Jurkat, Clone E6-1 (cell line): ENCODE measurements around the gene SLC28A3. TPM values are rescaled to one million over a fixed set of nuclear protein-coding genes. Genes with fewer than 3 reads are reported as not detected.
"Not testable (repeated sequence)": the region's sequence is repeated elsewhere in the genome, so short reads cannot be mapped to it uniquely, and the experiment has no call there.

Experiments used
- DNase-seq: peaks from one replicate; pipeline ENCODE4 v3.0.0-alpha.2; 2011; ENCODE audit warnings: low read depth, low spot score
- H3K4me3 ChIP-seq: 2 replicates; pipeline ENCODE4 v1.5.1; 2011; ENCODE audit warnings: mild to moderate bottlenecking, low read length, control low read depth, moderate library complexity
- polyA plus RNA-seq: library from polyadenylated mRNA; unstranded; fragments of >200 nt; gene quantifications from one replicate; pipeline ENCODE4 v1.2.1, GENCODE V29; 2012; ENCODE audit warnings: missing spikeins; ENCODE audit not compliant: insufficient read length, insufficient read depth

The SLC28A3 gene
- not detected for polyA plus RNA-seq

DNA sequence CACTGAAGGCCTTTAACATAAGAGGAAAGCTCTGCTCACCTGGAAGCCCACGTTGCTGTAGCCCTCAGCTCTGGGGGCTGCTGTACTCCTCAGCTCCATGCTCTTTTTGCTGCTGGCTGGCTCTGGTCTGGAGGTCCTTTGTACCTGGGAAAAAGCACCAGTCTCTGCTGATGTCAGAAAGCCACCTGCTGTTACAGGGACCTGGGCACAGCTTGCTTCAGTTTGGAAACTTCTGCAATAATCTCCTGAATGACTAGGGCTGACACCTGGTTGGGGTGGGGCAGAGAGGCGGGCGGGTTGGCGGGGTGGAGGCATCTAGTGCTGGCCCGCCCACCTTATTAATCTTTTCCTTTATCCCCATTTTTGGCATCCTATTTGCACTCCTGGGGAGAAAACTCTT is at the start of gene SLC28A3:
SLC28A3 (minus strand) TSS at position 224 of the 400 bp plus-strand sequence; CDS start at position 99, 125 bp downstream.
- H3K4me3 ChIP-seq = no peak within 1 kb of the TSS
- DNase-seq = no peak

- not testable (repeated sequence) for DNase-seq, H3K4me3 ChIP-seq
These were observed 49.7 kb upstream of the SLC28A3 start for GRCh38 chr9:84390254-84390653.

GRCh38 chr9:84387821-84388220 is 47.3 kb upstream of the SLC28A3 start:
- H3K4me3 ChIP-seq = no peak overlapping the region
- DNase-seq = no peak

DNA sequence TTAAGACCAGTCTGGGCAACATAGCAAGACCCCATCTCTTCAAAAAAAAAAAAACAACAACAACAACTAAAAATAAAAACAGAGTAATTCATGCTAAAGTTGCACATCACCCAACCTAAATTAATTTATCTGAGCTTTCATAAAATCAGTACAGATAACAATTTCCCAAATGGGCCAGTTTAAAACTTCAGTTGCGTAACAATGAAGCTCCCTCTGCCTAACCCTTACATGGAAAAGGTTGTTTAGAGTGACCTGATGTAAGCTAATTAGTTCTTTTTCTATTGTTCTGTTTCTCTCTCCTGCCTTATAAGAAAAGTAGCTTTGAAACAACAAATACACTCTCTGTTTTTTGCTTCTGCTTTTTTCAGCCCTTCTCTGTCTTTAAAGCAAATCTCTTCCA is 46.2 kb upstream of the SLC28A3 start:
- H3K4me3 ChIP-seq = no peak overlapping the region
- no peak for DNase-seq

GRCh38 chr9:84385386-84386040 is 45.0 kb upstream of the SLC28A3 start:
- DNase-seq = no peak
- no peak overlapping the region for H3K4me3 ChIP-seq

DNA sequence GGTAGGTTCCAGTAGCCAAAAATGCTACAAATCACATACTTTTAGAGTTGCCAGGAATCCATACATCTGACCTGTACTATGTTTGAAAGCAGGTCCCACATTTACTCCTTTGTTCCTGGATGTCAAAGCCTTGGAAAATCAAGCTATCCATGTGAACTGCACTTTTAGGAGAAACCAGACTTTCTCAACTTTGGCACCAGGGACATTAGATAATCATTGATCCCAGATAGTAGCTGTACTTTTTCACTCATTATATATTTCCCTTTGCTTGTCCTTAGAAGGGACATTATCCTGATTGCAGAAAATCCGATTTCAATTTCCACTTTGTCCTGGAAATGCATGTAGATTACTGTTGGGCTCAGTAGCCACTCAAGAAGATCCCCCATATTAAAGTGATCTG is 44.1 kb upstream of the SLC28A3 start:
- DNase-seq = no peak
- H3K4me3 ChIP-seq = no peak overlapping the region

GRCh38 chr9:84383178-84383577 is 42.6 kb upstream of the SLC28A3 start:
- DNase-seq = no peak
- H3K4me3 ChIP-seq = no peak overlapping the region

- DNase-seq = no peak
- H3K4me3 ChIP-seq = no peak overlapping the region
These were observed 42.2 kb upstream of the SLC28A3 start for GRCh38 chr9:84382720-84383119.

DNA sequence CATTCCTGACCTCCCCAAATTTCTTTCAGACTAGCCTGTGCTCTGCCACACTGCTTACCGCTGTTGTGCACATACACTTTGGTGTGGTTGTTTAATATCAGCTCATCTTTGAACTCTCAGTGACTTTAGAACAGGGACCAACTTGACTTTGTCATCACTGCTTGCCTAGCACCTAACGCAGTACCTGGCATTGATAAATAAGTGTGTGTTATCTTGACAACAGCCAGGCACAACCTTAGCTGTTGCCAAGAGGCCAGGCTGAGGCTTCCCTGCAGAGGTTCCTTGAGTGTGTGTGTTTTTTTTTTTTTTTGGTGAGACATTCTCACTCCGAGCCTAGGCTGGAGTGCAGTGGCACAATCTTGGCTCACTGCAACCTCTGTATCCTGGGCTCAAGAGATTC is 41.0 kb upstream of the SLC28A3 start:
- no peak overlapping the region for H3K4me3 ChIP-seq
- DNase-seq = no peak

DNA sequence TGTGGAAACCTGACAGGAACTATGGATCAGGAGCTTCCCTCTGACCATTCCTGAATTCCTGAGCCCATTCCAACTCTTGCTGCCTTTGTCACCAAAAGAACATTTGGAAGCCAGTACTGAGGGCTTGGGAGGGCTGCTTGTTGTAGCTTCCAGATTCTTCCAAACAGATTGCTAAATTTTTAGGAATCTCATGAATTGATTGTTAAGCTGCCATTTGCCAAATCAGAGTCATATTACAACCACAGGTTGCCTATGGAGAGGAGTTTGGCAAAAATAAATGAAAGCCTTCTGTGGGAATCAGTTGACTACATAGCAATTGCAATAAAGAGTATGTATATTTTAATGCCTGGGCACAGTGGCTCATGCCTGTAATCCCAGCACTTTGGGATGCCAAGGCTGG is 39.2 kb upstream of the SLC28A3 start:
- H3K4me3 ChIP-seq = no peak overlapping the region
- DNase-seq = no peak

DNA sequence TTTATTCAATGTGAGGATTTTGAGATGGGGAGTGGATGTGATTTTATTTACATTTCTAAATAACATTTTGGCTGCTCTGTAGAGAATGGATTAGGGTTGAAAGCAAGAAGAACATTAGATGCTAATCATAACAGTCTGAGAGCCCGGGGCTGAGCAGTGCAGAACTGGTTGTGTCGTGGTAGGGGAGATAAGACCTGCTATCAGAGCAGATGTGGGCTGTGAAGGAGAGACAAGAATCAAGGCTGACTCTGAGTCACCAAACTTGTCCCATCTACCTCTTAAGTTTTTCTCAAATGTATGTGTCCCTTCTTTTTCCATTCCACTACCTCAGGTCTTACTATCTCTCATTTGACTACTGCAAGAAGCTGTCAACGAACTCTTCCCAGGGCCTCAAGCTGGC is 35.4 kb upstream of the SLC28A3 start:
- no peak for DNase-seq
- no peak overlapping the region for H3K4me3 ChIP-seq

DNA sequence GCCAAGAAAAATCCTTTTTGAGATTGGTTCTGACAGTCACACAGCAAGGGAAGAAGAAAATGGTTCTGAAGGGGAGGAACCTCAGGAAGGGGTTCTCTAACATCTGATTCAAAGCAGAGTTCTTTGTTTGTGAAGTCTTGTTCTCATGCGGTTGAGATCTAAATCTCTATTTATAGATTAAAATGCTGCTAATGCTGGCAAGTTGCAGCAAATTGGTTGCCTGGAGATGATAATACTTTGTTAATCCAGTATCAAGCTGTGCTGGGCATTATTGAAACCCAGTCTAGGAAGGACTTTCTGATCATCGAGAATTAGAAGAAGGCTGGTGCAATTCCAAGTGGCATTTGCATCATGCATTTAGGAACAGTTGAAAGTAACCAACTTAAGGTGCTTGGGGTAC is 34.0 kb upstream of the SLC28A3 start:
- no peak overlapping the region for H3K4me3 ChIP-seq

GRCh38 chr9:84374013-84374412 is 33.5 kb upstream of the SLC28A3 start:
- no peak overlapping the region for H3K4me3 ChIP-seq
- DNase-seq = no peak

More for the DNA sequence above, 34.0 kb upstream of the SLC28A3 start:
- no peak for DNase-seq

DNA sequence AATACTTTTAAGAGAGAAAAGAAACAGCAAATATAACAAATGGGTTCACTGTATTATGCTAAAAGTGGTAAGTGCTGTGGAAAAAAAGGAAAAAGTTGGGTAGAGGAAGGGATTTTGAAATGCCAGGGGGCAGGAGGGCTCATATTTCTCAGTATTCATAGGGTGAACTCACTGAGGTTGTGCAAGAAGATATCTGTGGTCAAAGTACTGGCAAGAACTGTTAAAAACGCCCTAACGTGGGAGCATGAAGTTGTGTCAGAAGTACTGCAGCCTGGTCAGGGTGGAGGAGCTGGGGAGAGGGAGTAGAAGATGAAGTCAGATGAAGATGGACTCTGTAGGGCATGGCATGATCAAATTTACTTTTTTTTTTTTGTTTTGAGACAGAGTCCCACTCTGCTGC is 31.2 kb upstream of the SLC28A3 start:
- H3K4me3 ChIP-seq = no peak overlapping the region

DNA sequence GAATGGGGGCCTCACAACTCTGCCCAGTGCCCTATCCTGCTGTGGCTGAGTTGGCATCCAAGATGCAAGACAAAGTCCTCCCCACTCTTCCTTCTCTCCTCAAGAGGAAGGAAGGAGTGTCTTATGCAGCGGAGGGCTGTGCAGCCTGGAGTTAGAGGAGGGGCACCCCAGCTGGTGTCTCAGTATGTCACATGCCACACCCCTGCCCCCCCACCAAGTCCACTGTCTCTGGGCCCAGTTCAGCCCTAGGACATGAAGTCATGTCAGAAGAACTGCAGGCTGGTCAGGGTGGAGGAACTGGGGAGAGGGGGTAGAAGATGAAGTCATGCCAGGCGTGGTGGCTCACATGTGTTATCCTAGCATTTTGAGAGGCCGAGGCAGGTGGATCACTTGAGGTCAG is 28.0 kb upstream of the SLC28A3 start:
- no peak for DNase-seq
- H3K4me3 ChIP-seq = no peak overlapping the region

More for the DNA sequence above, 31.2 kb upstream of the SLC28A3 start:
- DNase-seq = no peak

GRCh38 chr9:84367726-84368125 is 27.2 kb upstream of the SLC28A3 start:
- not testable (repeated sequence) for DNase-seq, H3K4me3 ChIP-seq

DNA sequence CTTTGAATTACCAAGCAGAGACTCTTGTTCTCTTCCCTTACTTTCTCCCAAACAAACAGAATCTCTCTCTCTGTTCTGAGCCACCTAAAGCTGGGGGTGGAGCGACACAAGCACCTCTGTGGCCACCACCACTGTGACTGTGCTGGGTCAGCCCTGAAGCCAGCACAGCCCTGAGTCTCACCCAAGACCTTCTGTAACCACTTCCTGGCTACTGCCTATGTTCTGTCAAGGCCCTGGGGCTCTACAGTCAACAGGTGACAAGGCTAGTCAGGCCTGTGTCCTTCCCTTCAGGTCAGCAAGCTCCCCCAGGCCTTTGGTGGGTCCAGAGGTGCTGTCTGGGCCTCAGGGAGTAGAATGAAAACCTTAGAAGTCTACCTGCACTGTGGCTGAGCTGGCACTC is 26.1 kb upstream of the SLC28A3 start:
- H3K4me3 ChIP-seq = no peak overlapping the region
- DNase-seq = no peak

GRCh38 chr9:84364894-84365490 is 24.4 kb upstream of the SLC28A3 start:
- H3K4me3 ChIP-seq, DNase-seq: not testable (repeated sequence)

- no peak for DNase-seq
- no peak overlapping the region for H3K4me3 ChIP-seq
These were observed 21.1 kb upstream of the SLC28A3 start for GRCh38 chr9:84361645-84362044.

- no peak overlapping the region for H3K4me3 ChIP-seq
- DNase-seq = no peak
These were observed 16.7 kb upstream of the SLC28A3 start for GRCh38 chr9:84357275-84357674.

- H3K4me3 ChIP-seq = no peak overlapping the region
- no peak for DNase-seq
These were observed 13.5 kb upstream of the SLC28A3 start for GRCh38 chr9:84354035-84354434.
